B cell (primary cell): Measurements from ENCODE around the gene METRNL.

Experiments used
- CTCF ChIP-seq: fragments of 200-600 bp; IDR thresholded peaks from one replicate; pipeline ENCODE4 v1.8.0; 2022; ENCODE audit warnings: antibody characterized with exemption, mild to moderate bottlenecking
- EZH2 ChIP-seq: IDR thresholded peaks from 2 replicates; pipeline ENCODE4 v1.6.1; 2012; ENCODE audit warnings: borderline replicate concordance, low read depth, mild to moderate bottlenecking, moderate library complexity, low read length; ENCODE audit not compliant: insufficient read depth, poor library complexity, severe bottlenecking

GRCh38 chr17:83079766-83080578 lies 563 bp downstream of the METRNL start:
- TF ChIP-seq CTCF (no peak), EZH2 (no peak)
